ENCODE results near the gene FRYL.
"Not testable (repeated sequence)": the region's sequence is repeated elsewhere in the genome, so short reads cannot be mapped to it uniquely, and the experiment has no call there.

FRYL gene

DNA sequence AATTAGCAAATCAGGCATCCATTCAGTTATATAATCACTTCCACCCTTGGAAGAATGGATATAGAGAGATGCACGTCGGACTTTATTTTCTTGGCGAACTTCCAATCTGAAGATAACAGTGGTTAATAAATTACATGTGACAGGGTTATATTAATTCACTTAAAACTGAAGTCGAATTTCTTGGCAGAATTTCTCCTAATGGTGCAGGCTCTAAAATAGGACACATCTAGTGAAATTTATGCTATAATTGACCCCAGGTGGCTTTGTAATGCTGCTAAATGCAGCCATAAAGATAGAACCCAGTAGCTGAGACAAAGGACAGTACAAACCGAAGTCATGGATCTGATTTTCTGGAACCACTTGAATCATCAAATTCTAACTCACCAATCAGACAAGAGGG lies 317.7 kb downstream of the FRYL start:
- DNase-seq (ENCODE audit: extremely low read depth in 1 of 2, low read depth in 1 of 2) = no peak

DNA sequence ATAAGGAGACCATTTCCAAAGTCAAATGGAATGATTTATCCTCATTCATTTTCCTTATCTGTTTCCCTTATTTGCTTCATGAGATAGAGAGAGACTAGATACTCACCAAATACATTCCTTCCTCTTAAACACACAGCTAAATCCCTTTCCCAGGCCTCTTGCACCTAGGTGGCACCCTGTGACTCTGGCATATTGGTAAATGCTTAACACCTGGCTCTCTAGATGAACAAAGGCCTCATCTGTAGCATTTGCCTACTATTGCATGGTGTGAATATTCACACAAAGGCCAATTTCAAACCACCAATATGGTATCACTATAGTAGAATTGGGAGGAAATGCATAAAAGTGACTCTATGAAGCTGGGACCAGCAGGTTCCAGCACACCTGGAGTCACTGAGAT lies 319.1 kb downstream of the FRYL start:
- no peak for DNase-seq (ENCODE audit: extremely low read depth in 1 of 2, low read depth in 1 of 2)

DNA sequence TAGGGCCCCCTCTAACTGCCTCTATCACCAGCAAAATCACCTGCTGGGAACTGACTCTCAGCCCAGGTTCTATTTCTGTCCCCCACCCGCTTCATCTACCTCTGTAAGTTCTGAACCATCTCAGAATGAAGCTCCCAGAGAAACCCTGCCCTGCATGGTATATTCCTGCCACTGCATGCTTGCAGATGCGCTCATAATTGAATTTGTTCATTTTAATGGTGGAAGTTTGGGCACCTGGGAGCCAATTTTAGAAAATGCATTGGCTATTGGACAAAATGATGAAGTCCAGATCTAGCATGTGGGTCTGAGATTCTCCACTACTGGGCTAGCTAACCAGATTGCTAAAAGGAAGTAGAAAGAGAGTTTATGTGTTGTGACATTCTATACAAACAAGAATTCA lies 325.5 kb downstream of the FRYL start:
- DNase-seq (ENCODE audit: extremely low read depth in 1 of 2, low read depth in 1 of 2) = no peak

- not testable (repeated sequence) for DNase-seq (ENCODE audit: extremely low read depth in 1 of 2, low read depth in 1 of 2)
These were observed 328.4 kb downstream of the FRYL start for GRCh38 chr4:48451656-48452055.

GRCh38 chr4:48450740-48451139 lies 329.3 kb downstream of the FRYL start:
- no peak for DNase-seq (ENCODE audit: extremely low read depth in 1 of 2, low read depth in 1 of 2)

- no peak for DNase-seq (ENCODE audit: extremely low read depth in 1 of 2, low read depth in 1 of 2)
These were observed 330.9 kb downstream of the FRYL start for GRCh38 chr4:48449151-48449550.
